T-helper 2 cell (primary cell): ENCODE results near the gene FRRS1L.
"Not testable (repeated sequence)": the region's sequence is repeated elsewhere in the genome, so short reads cannot be mapped to it uniquely, and the experiment has no call there.

ENCODE experiments used
- DNase-seq, 5 experiments: peaks; one replicate each; pipeline versions ENCODE4 v3.0.0 to v3.0.0-alpha.2; 2012 to 2022

FRRS1L gene

DNA sequence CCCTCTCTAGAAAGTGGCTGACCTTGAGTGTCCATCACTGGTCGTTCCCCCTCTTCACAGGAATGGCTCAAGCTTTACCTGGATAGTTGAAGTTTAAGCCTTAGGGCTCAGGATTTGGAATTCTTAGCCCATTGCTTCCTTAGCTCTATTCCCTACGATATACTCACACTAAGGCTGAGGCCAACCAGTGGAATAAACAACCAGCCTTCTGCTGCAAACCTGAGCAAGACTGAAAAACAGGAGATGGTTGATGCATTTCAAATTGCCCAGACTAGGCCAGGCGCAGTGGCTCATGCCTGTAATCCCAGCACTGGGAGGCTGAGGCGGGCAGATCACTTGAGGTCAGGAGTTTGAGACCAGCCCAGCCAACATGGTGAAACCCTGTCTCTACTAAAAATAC, 40.4 kb downstream of the FRRS1L start:
- DNase-seq, result not testable (repeated sequence)

DNA sequence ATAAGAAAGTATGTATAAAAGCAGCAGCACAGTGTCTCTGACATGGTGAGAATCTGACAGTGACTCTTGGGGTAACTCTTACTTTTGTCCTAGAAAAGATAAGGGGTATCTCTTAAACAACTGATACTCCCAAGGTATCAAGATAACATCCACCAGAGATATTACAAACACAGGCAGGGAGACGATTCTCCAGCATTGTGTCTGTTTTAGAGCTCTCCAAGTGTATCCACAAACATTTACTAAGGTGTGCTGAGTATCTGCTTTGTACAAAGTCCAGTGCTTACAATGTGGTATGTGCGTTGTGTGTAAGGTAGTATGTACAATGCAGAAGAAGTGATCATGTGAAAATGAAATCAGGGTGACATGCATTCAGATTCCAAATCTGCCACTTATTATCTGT, 42.9 kb downstream of the FRRS1L start:
- no peak for DNase-seq

DNA sequence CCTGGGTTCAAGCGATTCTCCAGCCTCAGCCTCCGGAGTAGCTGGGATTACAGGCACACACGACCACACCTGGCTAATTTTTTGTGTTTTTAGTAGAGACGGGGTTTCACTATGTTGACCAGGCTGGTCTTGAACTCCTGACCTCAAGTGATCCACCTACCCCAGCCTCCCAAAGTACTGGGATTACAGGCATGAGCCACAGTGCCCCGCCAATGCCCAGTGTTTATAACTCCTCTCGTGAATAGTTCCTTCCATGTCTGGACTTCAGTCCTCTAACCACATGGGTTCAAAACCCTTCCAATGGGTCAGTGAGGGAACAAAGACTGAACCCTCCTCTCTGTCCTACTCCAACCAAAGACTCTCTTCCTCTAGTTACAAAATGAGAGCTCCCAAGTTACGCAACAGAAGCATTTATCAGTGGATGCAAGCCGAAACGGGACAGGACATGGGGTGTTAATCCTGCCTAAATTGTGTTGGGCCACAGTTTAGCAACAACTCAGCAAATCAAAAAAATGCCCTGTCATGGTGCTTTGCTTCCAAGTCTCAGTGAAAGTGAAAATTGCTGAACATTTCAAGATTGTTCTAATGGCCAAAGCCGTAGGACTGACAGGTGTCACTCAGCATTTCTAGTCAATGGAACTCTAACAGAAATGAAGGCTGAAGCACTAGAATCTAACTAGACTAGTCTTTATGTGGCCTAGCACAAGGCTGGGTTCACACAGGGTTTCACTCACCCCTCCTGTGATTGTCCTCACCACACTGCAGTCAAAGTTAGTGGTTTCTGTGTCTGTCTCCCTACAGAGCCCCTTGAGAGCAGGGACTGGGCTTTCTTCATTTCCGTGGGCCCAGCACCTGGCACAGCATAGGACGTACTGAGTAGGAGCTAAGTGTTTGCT, 44.1 kb downstream of the FRRS1L start:
- no peak for DNase-seq

DNA sequence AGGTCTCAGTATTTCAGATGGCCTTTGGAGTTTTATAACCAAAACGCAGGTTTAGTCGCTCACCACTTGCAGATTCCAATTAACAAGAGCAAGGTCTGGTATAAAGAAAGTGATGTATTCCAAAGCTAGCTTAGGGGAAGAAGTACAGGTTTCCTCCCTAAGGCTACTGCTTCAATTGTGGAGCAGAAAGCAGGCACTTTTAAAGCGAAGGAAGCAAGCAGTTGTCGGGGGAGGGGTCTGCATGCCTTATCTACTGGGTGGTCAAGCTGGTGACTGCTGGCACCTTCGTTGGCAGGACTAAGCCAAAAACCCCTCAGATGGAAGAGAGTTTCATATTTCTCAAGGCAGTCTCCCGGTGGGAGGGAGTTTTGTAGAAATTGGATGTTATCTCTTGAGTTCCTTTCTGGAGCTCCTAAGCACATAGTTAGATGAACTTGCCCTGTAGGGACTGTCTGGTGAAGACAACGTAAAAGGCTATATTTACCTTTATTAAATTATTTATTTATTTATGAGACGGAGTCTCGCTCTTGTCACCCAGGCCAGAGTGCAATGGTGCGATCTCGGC, 45.7 kb downstream of the FRRS1L start:
- no peak for DNase-seq

DNA sequence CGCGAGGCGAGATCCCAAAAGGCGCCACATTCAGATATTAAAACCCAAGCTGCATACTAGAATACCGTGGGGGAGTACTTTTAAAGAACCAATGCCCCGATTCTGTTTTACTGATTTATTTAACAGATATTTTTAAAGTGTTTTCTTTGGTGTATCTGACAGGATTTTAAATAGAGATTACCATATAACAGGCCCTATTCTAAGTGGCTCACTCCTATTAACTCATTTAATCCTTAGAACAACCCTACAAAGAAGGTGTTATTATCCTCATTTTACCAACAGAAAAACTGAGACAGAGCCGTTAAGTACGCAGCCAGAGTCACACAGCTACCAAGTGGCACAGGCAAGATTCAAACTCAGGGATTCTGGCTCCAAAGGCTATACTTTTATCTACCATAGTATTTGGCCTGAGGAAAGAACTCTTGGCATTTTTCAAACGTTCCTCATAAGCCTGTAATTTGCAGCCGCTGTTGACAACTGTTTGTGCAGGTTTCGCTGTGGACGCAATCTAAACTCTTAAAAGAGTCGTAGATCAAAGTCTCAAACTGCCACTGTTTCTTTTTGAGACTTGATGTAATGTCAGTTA, 46.8 kb downstream of the FRRS1L start:
- no peak for DNase-seq

DNA sequence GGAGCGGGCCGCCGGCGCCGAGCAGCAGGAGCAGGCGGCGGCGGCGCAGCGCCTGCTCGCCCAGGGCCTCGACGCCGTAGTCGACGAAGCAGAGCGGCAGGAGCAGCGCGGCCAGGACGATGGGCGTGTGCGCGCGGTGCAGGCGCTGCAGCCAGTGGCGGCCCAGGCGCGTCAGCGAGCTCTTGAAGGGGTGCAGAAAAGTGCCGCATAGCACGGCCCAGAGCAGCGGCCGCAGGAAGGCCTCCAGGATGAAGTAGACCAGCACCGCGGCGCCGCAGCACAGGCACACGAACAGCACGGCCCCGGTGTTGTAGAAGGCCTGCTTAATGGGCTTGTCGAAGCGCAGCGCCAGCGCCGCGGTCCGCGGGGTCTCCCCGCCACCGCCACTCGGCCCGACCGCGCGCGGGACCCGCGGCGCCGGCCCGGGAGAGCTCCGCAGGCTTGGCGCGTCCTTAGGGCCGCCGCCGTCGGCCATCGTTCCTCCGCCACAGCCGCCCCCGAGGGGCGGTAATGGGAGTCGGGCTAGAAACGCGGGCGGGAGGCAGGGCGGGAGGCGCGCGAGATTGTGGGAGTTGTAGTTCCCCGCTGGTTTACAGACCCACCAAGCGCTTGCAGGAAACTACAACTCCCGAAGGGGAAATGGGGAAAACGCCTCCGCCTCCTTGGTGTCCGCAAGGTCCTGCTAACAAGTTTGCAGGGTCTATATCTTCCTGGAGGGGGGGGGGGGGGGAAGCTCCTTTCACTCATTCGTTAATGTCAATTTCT, 47.4 kb downstream of the FRRS1L start, which contains the start of gene TMEM245:
TSS of gene TMEM245 (minus strand) at position 509 of the 765 bp plus-strand sequence. CDS start at position 475, 34 bp downstream.
- DNase-seq, result peak; percentile 83 to 100 (median 92)

DNA sequence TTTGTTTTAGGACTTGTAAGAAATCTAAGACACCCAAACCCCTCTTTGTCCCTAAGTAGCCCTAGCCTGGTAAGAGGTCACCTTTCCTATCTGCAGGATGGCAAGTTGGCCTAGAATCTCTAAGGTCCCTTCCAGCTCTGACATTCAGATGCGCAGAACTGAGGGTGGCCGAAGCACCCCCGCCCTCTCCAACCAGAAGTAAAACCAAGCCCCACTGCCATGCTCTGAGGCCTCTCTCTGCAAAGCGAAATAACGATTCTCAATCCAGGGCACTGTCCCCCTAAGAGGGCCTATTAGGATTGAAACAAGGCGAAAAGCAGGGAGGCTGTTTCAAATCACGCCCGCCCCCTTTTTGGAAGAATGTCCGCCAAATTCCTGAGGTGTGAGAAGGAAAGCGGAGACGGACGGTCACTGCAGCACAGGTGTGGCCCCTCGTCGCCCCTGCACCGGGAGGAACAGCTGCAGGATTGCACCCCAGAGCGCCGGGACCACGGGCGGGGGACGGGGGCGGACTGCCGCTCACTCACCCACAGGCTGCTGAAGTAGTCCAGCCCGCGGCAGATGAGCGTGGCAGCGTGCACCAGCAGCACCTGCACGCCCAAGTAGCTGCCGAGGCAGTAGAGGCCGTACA, 48.1 kb downstream of the FRRS1L start:
- peak in 1 of 5 experiments; percentile 34 for DNase-seq

DNA sequence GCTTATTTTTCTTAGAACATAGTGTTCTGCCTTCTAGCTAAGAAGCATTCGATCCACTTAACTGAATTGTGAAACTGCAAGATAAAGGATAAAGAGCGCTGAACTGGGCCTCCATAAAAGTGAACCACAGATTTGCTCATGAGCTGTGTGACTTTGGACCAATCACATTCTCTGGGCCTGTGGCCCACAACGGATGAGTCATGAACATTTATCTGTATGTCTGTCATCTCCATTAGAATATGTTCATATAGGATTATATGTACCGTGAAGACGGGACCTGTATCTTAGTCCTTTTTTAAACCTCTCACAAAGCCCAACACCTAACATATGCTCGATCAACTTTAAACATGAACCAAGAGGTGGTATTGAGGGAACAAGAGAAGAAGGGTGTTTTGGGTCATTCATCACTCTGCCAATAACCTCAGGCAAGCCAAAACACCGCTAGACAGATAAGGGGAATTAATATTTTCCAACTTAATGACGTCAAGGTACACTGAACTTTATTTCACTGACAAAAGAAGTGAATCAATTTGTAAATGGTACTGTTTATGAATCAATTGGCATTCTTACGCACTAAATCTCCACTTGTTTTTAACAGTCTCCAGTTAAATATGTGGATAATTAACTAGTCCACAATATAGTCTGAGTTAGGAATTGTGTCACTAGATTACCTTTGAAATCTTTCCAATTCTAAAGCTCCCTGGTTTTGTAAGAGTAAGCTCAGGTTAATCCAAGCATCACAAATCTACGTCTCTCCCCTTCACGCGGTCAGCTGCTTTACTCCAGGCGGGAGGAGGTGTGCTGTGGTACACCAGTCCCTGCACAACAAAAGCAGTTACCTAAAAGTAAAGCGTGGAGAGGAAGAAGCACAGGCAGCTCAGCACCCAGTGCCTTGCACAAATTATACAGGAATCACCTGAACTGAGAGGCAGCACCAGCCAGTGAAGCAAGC, 48.9 kb downstream of the FRRS1L start:
- DNase-seq, result peak in 3 of 5 experiments; percentile 26 to 89 (median 30)

DNA sequence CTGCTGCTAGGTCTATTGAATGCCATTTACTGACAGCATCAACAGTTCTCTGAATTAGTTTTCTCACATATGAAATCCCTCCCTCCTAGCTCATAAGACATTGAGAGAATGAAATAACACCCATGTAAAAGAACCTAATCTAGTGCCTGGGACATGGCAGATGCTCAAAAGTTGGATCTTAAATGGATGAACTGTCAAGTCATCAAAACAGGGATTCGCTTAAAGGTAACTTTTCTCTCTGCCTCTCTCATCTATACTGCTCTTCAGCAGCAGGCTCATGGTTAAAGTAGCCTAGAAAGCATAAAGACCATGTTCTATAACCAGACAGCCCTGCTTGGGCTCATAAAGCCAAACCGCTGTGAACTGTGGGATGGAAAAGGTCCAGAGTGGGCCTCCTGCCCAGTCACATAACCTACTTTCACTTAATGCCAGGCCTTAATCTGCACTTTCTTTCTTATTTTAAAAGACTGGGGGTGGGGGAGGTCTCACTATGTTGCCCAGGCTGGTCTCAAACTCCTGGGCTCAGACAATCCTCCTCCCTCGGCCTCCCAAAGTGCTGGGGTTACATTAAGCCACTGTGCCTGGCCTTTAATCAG, 51.0 kb downstream of the FRRS1L start:
- no peak for DNase-seq

DNA sequence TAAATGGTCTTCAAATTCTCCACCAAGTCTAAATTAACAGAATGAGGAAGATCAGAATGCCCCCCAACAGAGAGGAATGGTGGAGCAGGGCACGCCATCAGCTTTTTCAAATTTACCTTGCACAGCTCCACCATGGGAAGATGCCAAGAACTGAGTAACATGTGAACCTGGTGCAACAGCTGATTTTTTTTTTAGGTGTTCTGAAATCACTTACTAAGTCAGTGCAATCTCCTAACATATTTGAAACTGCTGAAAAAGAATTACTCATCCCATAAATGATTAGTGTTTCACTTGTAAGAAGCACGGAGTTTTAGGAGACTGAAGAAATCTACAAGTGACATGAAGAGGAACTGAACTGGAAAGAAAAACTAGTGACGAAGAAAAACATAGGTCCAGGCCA, 52.4 kb downstream of the FRRS1L start:
- DNase-seq, result peak in 1 of 5 experiments; percentile 20

DNA sequence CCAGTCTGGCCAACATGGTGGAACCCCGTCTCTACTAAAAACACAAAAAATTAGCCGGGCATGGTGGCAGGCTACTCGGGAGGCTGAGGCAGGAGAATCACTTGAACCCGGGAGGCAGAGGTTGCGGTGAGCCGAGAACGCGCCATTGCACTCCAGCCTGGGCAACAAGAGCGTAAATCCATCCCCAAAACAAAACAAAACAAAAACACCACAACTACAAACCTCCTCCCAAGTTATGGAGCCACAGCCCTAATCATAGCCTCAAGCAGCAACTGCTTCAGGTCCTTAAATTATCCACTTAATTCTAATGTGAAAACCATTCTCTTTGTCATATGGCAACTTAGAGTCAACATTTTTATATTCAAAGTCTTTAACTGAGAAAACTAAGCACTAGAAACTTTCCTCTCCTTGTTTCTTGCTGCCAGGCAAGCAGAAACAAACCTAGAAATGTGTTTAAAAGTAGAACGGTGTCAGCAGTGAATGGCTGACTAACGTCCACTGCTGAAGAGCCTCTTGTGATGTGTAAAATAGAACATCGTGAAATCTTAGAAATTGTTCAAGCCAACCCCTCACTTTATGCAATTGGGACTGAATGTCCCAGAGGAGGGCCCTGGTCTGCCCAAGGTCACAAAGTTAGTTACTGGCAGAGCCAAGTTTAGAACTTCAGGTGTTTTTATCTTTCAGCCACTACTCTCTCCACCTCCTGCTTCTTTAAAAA, 53.0 kb downstream of the FRRS1L start:
- DNase-seq, result no peak

DNA sequence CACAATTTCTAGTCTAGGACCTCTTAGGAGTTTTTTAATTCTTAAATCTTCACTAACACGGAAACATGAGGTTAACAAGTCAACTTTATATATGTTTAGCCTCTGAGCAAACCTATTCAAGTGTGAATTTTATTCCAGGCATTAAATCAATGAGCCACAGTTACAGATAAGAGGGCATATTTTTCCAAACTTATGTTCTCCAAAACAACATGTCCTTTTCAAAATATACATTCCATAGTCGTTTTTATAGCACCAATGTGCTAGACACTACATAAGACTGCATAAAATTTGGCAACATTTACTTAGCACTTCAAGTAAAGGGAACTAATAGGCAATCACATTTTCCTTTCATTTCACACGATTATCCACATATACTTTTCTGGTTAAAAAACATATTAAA, 53.8 kb downstream of the FRRS1L start:
- DNase-seq, result no peak

DNA sequence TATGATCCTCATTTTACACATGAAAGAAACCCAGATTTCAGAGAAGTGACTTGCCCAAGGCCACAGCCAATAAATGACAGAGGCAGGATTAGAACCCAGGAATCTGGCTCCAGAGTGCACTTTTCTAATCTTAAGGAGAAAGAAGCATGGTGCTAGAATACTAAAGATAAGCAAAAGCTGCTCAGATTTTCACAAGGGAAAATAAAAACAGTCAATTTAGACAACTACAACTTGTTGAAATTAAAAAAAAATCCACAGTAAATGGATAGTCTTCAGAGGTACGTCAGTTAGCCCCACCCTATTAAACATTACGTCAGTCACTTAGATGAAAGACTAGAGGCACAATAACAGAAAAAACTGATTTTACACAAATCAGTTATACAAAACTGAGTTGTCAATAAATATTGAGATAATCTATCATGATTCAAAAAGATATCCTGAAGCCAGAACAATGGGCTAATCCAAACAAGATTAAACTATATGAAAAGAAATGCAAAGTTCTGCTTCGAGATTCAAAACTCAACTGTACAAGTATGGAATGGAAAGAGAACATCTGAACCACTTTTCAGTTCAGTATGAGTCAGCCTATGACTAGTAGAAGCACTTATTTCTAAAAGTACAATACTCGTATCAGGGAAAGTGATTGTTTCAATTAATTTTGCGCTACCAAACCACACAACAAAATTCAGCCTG, 56.6 kb downstream of the FRRS1L start:
- peak in 2 of 5 experiments; percentile 23 to 81 for DNase-seq

DNA sequence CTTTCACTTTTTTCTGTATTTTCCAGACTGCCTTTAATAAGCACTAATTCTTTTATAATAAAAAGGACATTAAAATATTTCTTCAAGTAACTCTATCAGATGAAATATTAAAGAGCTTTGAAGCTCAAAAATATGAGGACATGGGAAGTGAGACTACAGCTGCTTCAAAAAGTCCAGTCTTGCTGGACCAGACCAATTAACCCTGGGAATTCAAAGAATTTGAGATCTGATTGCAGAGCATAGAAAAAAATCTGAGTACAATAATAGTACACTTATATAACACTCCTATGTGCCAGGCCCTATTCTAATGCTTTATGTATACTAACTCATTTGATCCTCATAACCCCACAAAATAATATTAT, 57.1 kb downstream of the FRRS1L start:
- DNase-seq, result no peak

DNA sequence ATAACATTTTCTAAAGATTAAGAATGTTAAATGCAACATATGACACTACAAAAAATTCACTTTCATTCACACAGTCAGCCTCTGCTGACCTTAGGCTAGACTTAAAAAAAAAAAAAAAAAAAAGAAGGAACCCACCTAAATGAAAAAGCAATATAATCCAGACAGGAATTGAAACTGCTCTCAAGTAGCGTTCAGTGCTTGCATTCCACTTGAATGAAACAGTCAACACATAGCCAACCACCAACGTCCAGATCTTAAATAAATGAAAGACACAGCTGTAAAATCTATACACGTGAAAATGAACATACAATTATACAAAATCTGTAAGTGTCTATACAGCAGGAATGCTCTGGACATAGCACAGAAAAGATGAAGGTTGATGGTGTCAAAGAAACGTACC, 58.7 kb downstream of the FRRS1L start:
- DNase-seq, result no peak

DNA sequence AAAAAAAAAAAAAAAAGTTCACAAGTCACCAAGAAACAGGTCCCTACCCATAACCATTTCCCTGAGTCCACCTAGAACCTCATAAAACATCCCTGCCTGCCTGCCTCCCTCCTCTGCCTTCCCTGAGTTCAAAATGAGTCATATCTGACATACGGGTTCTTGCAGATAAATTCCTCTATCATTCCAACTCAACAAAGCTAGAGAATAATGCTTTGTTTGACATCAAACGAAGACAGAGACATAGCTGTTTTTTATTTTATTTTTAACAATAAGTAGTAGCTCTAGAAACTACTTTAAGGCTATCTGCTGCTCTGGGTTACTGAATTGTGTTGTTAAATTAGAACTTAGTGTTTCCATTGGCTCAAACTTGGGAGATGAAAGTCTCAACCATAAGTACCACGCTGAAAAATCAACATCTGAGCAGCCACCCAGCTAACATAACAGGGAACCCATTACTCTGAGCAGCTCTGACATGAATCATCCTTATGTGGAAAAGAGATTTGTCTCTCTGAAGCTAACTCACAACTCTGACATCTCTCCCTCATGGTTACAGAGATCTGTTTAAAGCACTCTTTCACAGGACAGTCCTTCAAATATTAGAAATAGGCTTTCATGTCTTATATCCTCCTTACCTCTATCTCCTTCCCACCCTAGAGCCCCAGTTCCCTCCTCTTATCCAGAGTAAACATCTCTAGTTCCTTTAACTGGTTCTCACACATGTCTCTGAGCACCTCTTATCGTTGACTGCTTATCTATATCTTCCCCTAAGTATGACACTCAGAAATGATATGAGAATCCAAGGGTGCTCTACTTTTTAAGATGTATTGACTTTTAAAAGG, 59.4 kb downstream of the FRRS1L start:
- peak in 1 of 5 experiments; percentile 67 for DNase-seq

DNA sequence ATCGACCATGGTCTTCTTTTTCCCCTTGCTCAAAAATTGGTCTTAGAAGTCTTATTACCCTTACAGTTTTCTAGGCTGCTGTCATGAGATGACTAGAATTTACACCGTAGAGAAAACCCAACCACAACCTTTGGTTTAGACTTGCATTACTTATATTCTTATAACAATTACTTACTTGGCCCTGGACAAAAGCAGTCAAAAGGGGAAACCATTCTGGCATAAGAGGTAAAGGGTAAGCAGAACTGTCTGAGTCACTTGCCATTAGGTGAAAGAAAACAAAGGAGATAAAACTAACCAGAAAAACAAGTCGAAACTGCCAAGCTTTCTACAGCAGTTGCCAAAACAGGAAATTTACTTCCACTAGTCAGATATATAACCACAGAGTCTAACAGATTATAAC, 65.2 kb downstream of the FRRS1L start:
- DNase-seq, result peak in 2 of 5 experiments; percentile 22 to 96

DNA sequence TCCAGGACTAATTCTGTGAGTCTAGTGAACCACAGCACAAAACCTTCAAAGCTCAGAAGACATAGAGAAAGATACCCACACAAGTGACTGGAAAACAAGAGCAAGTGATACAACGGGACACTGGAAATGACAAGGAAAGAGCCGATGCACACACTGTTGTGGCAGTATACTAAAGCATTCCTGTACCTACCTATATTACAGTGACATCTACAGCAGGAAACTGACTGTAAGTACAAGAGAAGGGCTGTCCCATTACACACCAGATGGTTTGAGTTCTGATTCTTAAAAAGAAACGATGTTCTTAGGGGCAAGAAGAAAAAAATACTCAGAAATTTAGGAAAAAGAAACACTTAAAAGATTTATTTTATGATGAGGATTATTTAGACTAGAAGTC, 65.8 kb downstream of the FRRS1L start:
- DNase-seq, result peak in 1 of 5 experiments; percentile 65
